C1 segment of cervical spinal cord (tissue), 14 donors: ENCODE results near the gene UBR3.
A peak's percentile ranks its signal among the peaks of the same experiment; 100 is the strongest.
"Not testable (repeated sequence)": the region's sequence is repeated elsewhere in the genome, so short reads cannot be mapped to it uniquely, and the experiment has no call there.

Experiments used
- DNase-seq, 14 donors: peaks; one replicate each; lab custom pipeline; 2025; lab: John Stamatoyannopoulos, UW

UBR3 gene

GRCh38 chr2:169946092-169946491, 118.8 kb downstream of the UBR3 start:
- DNase-seq: no peak

DNA sequence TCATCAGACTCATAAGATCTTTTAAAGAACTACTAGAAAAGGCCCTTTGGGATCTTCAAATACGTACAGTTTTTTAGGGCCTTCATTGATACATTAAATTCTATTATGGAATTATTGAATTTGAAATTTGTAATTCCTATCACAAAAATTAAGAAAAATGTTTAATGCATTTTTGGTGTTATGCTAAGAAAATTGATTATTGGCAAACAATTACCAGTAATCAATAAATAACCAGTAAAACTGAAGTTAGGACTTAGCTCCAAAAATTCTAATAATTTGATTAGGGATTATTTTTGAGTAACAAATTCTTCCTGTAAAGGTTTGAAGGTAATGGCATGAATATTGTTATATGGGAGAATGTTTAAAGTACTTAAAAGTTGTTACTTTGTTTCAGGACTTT, 119.3 kb downstream of the UBR3 start:
- no peak for DNase-seq

DNA sequence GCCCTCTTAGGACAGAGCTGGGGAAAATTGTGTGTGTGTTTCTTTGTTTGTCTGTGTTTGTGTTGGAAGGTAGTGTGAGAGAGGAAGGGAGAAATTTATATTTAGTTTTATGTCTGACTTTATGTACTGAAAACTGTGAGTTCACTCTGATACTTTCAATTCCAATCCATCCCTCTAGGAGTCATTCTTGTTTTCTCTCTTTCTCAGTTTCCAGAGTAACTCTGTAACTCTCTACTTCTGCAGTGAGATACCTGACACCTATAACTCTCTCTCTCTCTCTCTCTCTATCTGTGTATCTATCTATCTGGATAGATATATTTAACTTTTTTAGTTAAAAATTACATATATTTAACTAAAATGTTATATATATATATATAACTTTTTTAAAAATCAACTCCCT, 128.7 kb downstream of the UBR3 start:
- DNase-seq: no peak

GRCh38 chr2:169957219-169957618, 130.0 kb downstream of the UBR3 start:
- not testable (repeated sequence) for DNase-seq

GRCh38 chr2:169961911-169962310, 134.7 kb downstream of the UBR3 start:
- no peak for DNase-seq

DNA sequence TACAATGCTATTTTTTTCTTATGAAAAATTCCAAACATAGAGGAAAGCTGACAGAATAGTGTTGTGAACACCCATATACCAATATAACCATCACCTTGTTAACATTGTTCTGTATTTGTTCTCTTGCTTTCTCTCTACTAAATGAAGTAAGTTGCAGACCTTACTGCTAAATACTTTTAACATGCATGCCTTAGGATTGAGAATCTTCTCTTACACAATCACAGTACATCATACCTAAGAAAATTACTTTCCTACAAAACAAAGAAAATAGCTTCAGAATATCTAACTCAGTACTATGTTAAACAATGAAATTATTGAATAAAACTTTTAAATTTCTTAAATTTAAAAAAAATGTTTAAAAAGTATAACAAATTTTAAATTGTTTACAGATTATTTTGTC, 136.5 kb downstream of the UBR3 start:
- no peak for DNase-seq

DNA sequence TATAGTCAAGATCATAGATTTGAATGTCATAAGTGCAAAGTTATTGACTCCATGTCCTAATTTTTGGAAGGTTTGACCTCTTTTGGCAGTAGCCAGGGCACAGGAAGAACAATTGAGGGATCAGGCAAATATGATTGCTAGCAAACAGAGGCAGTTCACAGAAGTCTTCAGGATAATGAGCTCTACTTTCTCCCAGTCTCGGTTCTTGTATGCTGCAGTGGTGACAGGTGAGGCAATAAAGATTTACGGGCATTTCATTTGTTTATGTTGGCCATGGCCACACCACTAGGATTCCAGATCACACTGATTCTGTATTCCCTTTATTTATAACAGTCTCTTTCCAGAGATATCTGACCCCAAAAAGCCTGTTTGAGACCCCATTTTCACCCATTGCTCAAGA, 137.5 kb downstream of the UBR3 start:
- DNase-seq: no peak

- DNase-seq: no peak
These were observed 138.2 kb downstream of the UBR3 start for GRCh38 chr2:169965495-169965894.

DNA sequence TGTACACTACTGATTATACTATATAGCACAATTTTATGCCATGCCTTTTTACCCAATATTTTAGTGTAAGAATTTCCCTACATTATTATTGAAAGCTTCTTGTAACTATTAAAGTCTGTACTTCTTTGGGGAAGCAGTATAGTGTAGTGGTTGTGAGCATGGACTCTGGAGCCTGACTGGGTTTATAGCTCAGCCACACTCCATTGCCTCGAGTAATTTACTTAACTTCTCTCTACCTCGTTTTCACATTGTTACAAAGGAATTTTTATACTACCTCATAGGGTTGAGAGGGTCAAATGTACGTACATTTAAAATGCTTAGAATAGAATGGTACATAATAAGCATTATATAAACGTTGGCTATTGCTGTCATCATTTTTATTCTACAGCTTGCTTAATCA, 139.2 kb downstream of the UBR3 start:
- DNase-seq: no peak

- no peak for DNase-seq
These were observed 141.5 kb downstream of the UBR3 start for GRCh38 chr2:169968743-169969142.

- no peak for DNase-seq
These were observed 148.0 kb downstream of the UBR3 start for GRCh38 chr2:169975221-169975620.

DNA sequence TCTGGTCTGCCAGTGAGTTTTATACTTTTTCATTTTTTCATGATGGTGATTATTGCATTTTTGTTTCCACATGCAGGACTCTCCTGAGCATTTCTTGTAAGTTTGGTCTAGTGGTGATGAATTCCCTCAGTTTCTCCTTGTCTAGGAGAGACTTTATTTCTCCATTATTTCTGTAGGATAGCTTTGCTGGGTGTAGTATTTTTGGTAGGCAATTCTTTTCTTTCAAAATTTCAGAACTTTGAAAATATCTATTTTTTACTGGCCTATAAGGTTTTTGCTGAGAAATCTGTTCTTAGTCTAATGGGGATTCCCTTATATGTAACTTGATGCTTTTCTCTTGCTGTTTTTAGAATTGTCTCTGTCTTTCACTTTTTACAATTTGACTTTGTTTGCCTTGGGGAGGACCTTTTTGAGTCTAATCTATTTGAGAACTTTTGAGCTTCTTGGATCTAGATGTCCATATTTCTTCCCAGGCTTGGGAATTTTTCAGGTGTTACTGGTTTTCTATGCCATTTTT, 149.1 kb downstream of the UBR3 start:
- no peak for DNase-seq

DNA sequence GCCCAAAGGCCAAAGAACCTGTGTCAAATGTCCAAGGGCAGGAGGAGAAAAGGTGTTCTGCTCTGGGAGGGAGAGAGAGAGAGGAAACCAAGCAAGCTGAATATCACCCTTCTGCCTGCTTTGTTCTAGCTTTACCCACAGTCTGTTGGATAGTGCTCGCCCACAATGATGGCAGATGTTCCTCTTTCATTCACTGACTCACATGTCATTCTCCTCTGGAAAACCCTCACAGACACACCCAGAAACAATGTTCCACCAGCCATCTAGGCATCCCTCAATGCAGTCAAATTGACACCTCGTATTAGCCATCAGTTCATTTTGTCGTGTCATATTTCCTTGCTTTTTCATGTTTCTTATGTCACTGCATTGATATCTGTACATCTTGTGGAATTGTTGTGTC, 150.3 kb downstream of the UBR3 start:
- no peak for DNase-seq

GRCh38 chr2:169978402-169979017, 151.3 kb downstream of the UBR3 start:
- DNase-seq: no peak

DNA sequence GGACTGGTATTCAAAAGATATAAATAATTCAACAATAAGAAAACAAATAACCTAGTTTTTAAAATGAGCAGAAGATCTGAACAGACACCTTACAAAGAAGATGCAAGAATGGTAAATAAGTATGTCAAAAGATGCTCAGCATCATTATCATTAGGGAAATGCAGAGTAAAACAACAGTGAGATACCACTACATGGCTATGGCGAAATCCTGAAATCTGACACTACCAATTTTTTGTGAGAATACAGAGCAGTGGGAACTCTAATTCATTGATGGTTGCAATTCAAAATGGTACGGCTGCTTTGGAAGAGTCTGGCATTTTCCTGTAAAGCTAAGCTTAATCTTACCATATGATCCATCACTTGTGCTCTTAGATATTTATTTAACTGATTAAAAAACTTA, 151.8 kb downstream of the UBR3 start:
- DNase-seq: no peak

GRCh38 chr2:169980001-169980400, 152.7 kb downstream of the UBR3 start:
- no peak for DNase-seq

DNA sequence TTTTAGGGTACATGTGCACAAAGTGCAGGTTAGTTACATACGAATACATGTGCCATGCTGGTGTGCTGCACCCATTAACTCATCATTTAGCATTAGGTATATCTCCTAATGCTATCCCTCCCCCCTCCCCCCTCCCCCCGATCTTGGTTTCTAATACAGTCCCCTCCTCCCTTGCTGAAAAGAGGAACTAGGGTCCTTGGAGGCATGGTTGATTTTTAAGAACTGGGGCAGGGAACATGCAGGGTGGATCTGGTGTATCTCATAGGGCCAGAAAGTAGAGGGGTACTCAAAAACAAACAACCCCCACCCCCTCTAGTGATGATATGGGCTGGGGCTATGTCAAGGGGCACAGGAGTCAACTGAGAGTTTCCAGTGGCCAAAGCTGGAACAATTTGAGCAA, 153.4 kb downstream of the UBR3 start:
- no peak for DNase-seq

GRCh38 chr2:169982929-169983328, 155.7 kb downstream of the UBR3 start:
- no peak for DNase-seq

DNA sequence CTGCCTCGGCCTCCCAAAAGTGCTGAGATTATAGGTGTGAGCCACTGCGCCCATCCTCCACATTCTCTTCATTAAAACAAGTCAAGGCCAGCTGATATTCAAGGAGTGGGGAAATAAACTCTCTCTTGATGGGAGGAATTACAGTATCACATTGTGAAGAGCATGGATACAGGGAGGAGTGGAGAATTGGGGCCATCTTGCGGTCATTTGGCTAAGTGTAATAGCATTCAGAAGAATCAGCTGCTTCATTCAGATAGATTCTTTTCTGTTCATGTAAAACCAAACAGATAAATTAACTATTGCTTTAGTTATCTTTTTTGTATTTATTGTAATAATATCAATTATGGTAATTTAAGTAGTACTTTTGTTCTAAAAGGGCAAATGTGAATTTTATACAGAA, 156.3 kb downstream of the UBR3 start:
- DNase-seq: peak in 5 of 14 donors; percentile 0 to 9 (median 4)

DNA sequence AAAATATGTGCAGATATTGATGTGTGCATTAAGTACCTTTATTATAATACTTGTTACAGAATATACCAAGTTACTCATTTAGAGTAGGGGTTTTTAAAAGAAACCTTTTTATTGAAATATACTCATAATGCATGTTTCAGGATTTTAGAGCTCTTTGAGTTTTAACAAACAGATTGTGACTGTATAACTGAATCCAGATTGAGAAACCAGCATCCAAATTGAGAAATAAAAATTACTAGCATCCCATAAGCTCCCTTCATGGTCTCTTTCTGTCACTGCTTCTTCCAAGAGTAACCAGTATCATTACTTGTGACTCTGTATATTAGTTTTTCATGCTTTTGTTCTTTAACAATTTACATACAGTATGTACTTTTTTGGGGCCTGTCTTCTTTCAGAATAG, 156.9 kb downstream of the UBR3 start:
- DNase-seq: no peak

DNA sequence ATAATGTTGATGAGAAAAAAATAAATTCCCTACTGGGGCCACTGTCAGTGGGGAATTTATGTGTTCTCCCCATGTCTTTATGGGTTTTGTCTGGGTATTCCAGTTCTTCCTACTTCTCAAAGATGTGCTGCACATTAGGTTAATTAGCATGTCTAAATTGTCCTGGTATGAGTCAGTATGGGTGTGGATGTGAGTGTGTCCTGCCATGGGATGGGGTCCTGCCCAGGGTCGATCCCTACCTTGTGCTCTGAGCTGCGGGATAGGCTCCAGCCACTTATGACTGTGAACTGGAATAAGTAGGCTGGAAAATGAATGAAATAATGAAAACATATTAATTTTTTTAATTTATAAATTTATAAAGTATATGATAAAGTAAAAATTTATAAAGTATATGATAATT, 167.5 kb downstream of the UBR3 start:
- DNase-seq: no peak

- DNase-seq: no peak
These were observed 170.1 kb downstream of the UBR3 start for GRCh38 chr2:169997140-169997887.

GRCh38 chr2:169999054-169999453, 171.8 kb downstream of the UBR3 start:
- no peak for DNase-seq
